Neural progenitor cell (in vitro differentiated cells): Measurements from ENCODE around the gene YEATS4. TPM values are rescaled to one million over a fixed set of nuclear protein-coding genes. Genes with fewer than 3 reads are reported as not detected.

Experiments used
- DNase-seq: peaks from one replicate; pipeline ENCODE4 v3.0.0-alpha.2; 2016; ENCODE audit warnings: low spot score
- H2AFZ ChIP-seq: fragments of 200-600 bp; sonication (generic); replicated peaks from 2 replicates; pipeline ENCODE4 v1.6.1; 2016; ENCODE audit warnings: antibody characterized with exemption
- H3F3A ChIP-seq: fragments of 200-600 bp; sonication (generic); 2 replicates; pipeline ENCODE4 v1.6.1; 2016; ENCODE audit warnings: antibody characterized with exemption, low read depth
- H3K27ac ChIP-seq: fragments of 200-600 bp; sonication (generic); 2 replicates; pipeline ENCODE4 v1.5.1; 2016; ENCODE audit warnings: mild to moderate bottlenecking
- H3K27me3 ChIP-seq: fragments of 200-600 bp; sonication (generic); 2 replicates; pipeline ENCODE4 v1.6.1; 2016; ENCODE audit warnings: mild to moderate bottlenecking, moderate library complexity
- H3K36me3 ChIP-seq: fragments of 200-600 bp; sonication (generic); 2 replicates; pipeline ENCODE4 v1.5.1; 2016
- H3K4me1 ChIP-seq: fragments of 200-600 bp; sonication (generic); 2 replicates; pipeline ENCODE4 v1.6.1; 2016; ENCODE audit warnings: mixed run types
- H3K4me2 ChIP-seq: fragments of 200-600 bp; sonication (generic); 2 replicates; pipeline ENCODE4 v1.6.1; 2016
- H3K4me3 ChIP-seq: fragments of 200-600 bp; sonication (generic); 2 replicates; pipeline ENCODE4 v1.5.1; 2016
- H3K79me2 ChIP-seq: fragments of 200-600 bp; sonication (generic); 2 replicates; pipeline ENCODE4 v1.6.1; 2016; ENCODE audit warnings: low read depth
- H3K9ac ChIP-seq: fragments of 200-600 bp; sonication (generic); 2 replicates; pipeline ENCODE4 v1.6.1; 2016
- H3K9me3 ChIP-seq: fragments of 200-600 bp; sonication (generic); 2 replicates; pipeline ENCODE4 v1.5.1; 2016; ENCODE audit warnings: low read depth
- H4K20me1 ChIP-seq: fragments of 200-600 bp; sonication (generic); 2 replicates; pipeline ENCODE4 v1.6.1; 2016; ENCODE audit warnings: low read depth
- H3K27ac Mint-ChIP-seq: 3 replicates; pipeline ENCODE4 v1.8.0; 2021; ENCODE audit warnings: mixed read lengths
- H3K27me3 Mint-ChIP-seq: 2 replicates; pipeline ENCODE4 v1.8.0; 2022; ENCODE audit warnings: low read depth, mild to moderate bottlenecking, inconsistent platforms, moderate library complexity, mixed read lengths; ENCODE audit not compliant: insufficient read depth
- H3K36me3 Mint-ChIP-seq: 3 replicates; pipeline ENCODE4 v1.8.0; 2021; ENCODE audit warnings: mixed read lengths
- H3K4me1 Mint-ChIP-seq: 3 replicates; pipeline ENCODE4 v1.8.0; 2021; ENCODE audit warnings: mixed read lengths
- H3K4me3 Mint-ChIP-seq: 3 replicates; pipeline ENCODE4 v1.8.0; 2021; ENCODE audit warnings: mild to moderate bottlenecking, moderate library complexity, mixed read lengths
- H3K9me3 Mint-ChIP-seq: 3 replicates; pipeline ENCODE4 v1.8.0; 2020; ENCODE audit warnings: mixed read lengths
- EZH2 ChIP-seq: fragments of 200-600 bp; sonication (generic); IDR thresholded peaks from 2 replicates; pipeline ENCODE4 v1.6.1; 2017; ENCODE audit warnings: antibody characterized with exemption, mild to moderate bottlenecking, moderate library complexity
- EZH2phosphoT487 ChIP-seq: fragments of 200-600 bp; sonication (generic); IDR thresholded peaks from 2 replicates; pipeline ENCODE4 v1.6.1; 2017; ENCODE audit warnings: antibody characterized with exemption
- total RNA-seq: library from RNA; depleted of rRNA; stranded (reverse); fragments of >200 nt; gene quantifications from 2 replicates; pipeline ENCODE4 v1.2.3, GENCODE V29; 2015; ENCODE audit warnings: low replicate concordance
- TF ChIP-seq, protein P1 (sequence below): fragments of 200-600 bp; sonication (generic); IDR thresholded peaks from 2 replicates; pipeline ENCODE4 v1.5.1; 2017; ENCODE audit warnings: antibody characterized with exemption, mild to moderate bottlenecking

Gene YEATS4
- total RNA-seq, 1 donor from 2014 or later, result 159 TPM

DNA sequence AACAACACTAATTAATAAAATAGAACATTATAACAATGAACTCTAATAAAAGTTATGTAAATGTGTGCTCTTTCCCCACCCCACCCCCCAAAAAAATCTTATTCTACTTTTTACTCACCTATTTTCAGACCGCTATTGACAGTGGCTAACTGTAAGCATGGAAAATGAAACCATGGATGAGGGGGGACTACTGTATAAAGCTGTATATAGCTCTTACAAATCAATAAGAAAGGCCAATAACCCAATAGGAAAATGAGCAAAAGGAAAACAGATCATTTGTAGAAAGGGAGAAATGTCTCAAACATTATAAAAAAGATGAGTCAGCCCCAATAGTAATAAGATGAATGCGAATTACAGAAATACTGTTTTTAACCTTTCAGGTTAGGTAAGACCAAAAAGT is 27.4 kb downstream of the YEATS4 start:
- Histone ChIP-seq H3K9ac (no peak overlapping the region), H3K4me2 (no peak overlapping the region), H4K20me1 (no peaks in the 10 kb centered on the region), H3K4me3 (no peak overlapping the region), H3K79me2 (peaks cover 12% of the 10 kb centered on the region), H3K27me3 (no peaks in the 10 kb centered on the region), H3K36me3 (peaks cover 6% of the 10 kb centered on the region), H3K9me3 (no peaks in the 10 kb centered on the region), H3K27ac (no peak overlapping the region), H3F3A (no peaks in the 10 kb centered on the region), H3K4me1 (no peaks in the 10 kb centered on the region), H2AFZ (no peak overlapping the region)
- H3K4me3 Mint-ChIP-seq, result no peak overlapping the region
- H3K9me3 Mint-ChIP-seq, result no peaks in the 10 kb centered on the region
- no peak overlapping the region for H3K27ac Mint-ChIP-seq
- DNase-seq, result no peak
- no peaks in the 10 kb centered on the region for H3K4me1 Mint-ChIP-seq
- no peaks in the 10 kb centered on the region for H3K27me3 Mint-ChIP-seq
- peaks cover 28% of the 10 kb centered on the region for H3K36me3 Mint-ChIP-seq
- no peak for TF ChIP-seq EZH2phosphoT487
- TF ChIP-seq EZH2, result no peak
- TF ChIP-seq, protein P1, sequence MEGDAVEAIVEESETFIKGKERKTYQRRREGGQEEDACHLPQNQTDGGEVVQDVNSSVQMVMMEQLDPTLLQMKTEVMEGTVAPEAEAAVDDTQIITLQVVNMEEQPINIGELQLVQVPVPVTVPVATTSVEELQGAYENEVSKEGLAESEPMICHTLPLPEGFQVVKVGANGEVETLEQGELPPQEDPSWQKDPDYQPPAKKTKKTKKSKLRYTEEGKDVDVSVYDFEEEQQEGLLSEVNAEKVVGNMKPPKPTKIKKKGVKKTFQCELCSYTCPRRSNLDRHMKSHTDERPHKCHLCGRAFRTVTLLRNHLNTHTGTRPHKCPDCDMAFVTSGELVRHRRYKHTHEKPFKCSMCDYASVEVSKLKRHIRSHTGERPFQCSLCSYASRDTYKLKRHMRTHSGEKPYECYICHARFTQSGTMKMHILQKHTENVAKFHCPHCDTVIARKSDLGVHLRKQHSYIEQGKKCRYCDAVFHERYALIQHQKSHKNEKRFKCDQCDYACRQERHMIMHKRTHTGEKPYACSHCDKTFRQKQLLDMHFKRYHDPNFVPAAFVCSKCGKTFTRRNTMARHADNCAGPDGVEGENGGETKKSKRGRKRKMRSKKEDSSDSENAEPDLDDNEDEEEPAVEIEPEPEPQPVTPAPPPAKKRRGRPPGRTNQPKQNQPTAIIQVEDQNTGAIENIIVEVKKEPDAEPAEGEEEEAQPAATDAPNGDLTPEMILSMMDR, result no peak

DNA sequence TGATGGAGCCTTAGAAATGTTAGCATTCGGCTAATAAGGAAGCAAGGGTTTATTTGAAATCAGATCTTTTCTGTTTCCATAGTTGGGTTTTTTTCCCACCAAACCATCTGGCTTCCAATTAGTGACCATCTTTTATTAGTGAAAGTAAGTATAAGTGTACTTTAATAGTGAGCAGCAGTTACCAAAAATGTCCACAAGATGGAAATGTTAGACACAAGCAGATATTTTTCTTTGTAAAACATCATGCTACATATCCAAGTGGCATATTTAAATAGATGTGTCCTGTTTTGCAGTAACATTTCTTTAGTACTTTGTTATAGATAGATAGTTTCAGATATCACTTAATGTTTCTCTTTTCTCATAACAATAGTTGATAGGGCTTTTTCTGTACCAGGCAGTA is 28.8 kb downstream of the YEATS4 start:
- Histone ChIP-seq H3K9me3 (no peaks in the 10 kb centered on the region), H3K27me3 (no peaks in the 10 kb centered on the region), H3K4me1 (no peaks in the 10 kb centered on the region), H2AFZ (no peak overlapping the region), H3K4me3 (no peak overlapping the region), H3K4me2 (no peak overlapping the region), H3F3A (peaks cover 4% of the 10 kb centered on the region), H3K9ac (no peak overlapping the region), H3K27ac (no peak overlapping the region), H3K36me3 (peaks cover 6% of the 10 kb centered on the region), H3K79me2 (peaks cover 12% of the 10 kb centered on the region), H4K20me1 (no peaks in the 10 kb centered on the region)
- no peaks in the 10 kb centered on the region for H3K4me1 Mint-ChIP-seq
- no peak overlapping the region for H3K4me3 Mint-ChIP-seq
- H3K27me3 Mint-ChIP-seq, result no peaks in the 10 kb centered on the region
- H3K27ac Mint-ChIP-seq, result no peak overlapping the region
- TF ChIP-seq, protein P1, result peak; percentile 40
- TF ChIP-seq EZH2phosphoT487, result no peak
- peaks cover 16% of the 10 kb centered on the region for H3K36me3 Mint-ChIP-seq
- no peaks in the 10 kb centered on the region for H3K9me3 Mint-ChIP-seq
- DNase-seq, result no peak

DNA sequence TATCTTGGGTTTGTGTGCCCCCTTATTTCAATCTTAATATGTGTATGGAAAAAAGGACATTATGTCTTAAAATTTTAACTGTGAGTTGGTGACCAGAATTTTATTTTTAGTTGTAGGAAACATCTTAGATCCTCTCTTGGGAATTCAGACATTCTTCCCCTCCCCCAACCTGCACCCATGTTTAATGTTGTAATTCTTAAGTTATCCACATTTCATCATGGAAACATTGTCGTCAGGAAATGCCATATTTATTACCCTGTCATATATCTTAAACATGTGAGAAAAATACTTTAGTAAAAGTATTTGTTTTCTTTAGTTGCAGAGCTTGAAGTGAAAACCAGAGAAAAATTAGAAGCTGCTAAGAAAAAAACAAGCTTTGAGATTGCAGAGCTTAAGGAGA is 30.3 kb downstream of the YEATS4 start:
- Histone ChIP-seq H3K4me1 (no peaks in the 10 kb centered on the region), H3K27me3 (no peaks in the 10 kb centered on the region), H3K4me3 (no peak overlapping the region), H3K9me3 (no peaks in the 10 kb centered on the region), H3K9ac (no peak overlapping the region), H4K20me1 (no peaks in the 10 kb centered on the region), H3F3A (peaks cover 5% of the 10 kb centered on the region), H3K36me3 (peaks cover 6% of the 10 kb centered on the region), H3K79me2 (peaks cover 12% of the 10 kb centered on the region), H3K4me2 (no peak overlapping the region), H2AFZ (no peak overlapping the region), H3K27ac (no peak overlapping the region)
- no peaks in the 10 kb centered on the region for H3K4me1 Mint-ChIP-seq
- H3K4me3 Mint-ChIP-seq, result no peak overlapping the region
- no peak for DNase-seq
- TF ChIP-seq EZH2 (no peak), EZH2phosphoT487 (no peak)
- TF ChIP-seq, protein P1, result no peak
- H3K36me3 Mint-ChIP-seq, result peaks cover 20% of the 10 kb centered on the region
- no peaks in the 10 kb centered on the region for H3K9me3 Mint-ChIP-seq
- no peaks in the 10 kb centered on the region for H3K27me3 Mint-ChIP-seq
- no peak overlapping the region for H3K27ac Mint-ChIP-seq
